DMS79 (cell line): Measurements from ENCODE around the gene CCDC59.

Experiments
- DNase-seq: peaks from one replicate; lab custom pipeline; 2025; lab: John Stamatoyannopoulos, UW

CCDC59 gene

GRCh38 chr12:82314406-82314892, 43.7 kb downstream of the CCDC59 start:
- no peak for DNase-seq
